Brain pericyte (primary cell): ENCODE measurements around the gene MRPS5.
A peak's percentile ranks its signal among the peaks of the same experiment; 100 is the strongest.

Source experiments
- DNase-seq: peaks from one replicate; pipeline ENCODE4 v3.0.0-alpha.2; 2012; ENCODE audit warnings: low read depth, low spot score

Gene MRPS5

DNA sequence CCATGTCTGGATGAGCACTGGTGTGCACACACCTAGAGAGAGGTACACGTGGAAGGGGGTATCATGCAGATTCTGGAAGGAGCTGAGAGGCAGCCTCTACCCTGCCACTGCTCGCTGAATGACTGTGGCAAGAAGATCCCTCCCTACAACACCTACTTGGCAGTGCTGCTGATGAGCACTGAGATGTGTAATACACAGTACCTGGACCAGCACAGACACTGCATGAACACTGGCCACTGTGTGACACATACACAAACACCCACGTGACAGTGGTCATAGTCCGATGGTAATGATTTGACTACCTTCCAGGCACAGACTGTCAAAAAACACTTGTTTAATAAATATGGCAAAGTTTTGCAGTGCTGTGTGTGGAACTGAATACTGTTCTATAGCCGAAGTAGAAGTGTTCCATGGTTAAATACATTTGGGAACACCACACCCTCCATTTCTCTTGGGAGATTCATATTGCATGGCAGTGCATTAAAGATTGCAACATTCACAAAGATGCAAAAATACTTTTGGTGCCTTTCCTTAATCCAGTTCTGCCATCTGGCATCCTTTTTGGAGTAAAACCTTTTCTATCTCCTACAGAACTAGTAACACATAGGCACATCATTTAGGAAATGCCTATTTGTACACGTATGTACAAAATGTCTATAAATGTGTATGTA lies 29.6 kb downstream of the MRPS5 start:
- no peak for DNase-seq

DNA sequence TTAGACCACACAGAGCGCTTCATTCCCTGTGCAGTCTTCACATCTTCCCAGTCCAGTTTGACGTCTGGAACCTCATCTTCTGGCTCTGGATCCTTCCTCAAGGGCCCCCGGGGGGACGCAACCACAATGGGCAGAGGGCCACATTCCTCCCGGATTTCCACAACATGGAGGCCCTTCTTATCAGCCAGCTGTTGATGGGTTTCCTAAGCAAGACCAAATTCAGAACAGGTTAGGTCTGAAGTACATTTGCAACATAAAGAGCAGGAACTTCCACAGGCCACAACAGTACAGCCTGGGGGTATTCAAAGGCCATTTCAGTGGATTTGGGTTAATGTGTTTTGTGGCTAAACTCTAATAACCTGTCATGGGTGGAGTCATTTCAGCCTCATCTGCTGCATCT lies 34.2 kb downstream of the MRPS5 start:
- DNase-seq, result no peak

DNA sequence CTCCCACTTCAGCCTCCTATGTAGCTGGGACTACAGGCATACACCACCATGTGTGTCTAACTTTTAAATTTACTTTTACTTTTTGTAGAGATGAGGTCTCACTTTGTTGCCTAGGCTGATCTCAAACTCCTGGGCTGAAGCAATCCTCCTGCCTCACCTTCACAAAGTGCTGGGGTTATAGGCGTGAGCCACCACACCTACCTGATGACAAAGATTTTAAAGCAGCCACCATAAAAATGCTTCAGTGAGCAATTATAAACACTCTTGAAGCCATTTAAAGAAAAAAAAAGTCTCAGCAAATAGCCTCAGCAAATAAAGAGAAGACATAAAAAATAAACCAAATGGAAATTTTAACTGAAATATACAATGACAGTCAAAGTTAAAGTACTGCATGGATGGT lies 35.6 kb downstream of the MRPS5 start:
- DNase-seq, result no peak

DNA sequence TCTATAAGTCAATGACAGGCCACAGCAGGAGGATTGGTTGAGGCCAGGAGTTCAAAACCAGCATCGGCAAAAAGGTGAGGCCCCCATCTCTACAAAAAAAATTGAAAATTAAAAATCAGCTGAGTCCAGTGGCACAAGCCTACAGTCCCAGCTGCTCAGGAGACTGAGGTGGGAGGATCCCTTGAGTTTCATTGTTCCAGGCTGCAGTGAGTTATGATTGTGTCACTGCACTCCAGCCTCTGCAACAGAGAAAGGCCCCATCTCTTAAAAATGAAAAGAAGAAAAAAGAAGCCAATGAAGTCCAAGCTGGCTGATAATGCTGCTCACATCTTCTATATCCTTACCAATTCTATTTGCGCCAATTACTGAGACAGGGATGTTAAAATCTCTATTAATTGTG lies 39.1 kb downstream of the MRPS5 start:
- no peak for DNase-seq

DNA sequence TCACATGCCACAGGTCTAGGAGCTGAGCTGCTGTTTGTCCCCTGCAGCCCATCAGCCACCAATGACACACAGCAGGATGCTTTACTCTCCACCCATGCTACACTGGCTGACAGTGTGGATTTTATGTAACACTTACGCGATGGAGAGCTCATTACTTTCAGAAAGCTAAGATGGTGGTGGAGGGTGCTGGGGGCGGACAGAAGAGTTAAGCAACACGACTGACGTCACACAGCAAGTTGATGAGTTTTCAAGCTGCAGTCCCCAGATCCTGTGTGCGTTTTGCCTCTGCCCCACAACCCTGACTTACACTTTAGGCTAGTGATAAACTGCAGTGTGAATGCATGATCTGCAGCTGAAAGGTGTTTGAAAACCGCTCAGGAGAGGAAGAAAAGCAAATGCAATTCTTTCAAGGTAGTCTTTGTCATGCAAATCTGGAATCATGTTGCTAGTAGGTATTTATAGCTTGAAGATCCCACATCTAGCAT lies 42.4 kb downstream of the MRPS5 start:
- no peak for DNase-seq

DNA sequence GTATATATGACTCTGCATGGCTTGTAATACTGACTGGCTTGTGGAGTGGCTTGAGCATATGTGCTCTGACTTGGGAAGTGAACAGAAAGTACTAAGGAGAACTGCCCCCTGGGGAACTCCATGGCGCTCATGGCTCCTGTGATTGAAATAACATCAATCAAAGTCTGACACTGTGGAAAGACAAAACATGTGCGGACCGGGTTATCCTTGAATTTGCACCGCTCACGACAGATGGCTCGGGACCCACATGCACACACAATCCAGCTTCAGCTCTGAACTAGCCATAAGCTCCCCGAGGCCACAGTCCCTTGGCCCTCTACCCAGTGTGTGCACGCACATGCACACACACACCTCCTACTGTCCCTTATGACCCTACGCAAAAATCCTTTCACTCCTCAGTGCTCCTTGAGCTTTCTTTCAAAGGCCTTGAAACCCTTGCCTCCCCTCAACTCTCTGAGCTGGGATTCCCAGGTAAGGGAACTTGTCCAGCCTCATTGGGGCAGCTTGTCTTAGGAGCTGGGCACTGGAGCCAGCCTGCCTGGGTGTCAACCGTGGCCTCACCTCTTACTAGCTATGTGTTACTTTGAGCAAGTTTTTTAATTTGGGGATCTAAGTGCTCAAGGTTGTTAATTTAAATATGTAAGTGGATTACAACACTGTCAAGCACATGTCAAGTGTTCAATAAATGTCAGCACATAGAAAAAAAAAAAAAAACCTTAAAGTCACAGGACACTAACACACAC lies 43.6 kb downstream of the MRPS5 start:
- no peak for DNase-seq

DNA sequence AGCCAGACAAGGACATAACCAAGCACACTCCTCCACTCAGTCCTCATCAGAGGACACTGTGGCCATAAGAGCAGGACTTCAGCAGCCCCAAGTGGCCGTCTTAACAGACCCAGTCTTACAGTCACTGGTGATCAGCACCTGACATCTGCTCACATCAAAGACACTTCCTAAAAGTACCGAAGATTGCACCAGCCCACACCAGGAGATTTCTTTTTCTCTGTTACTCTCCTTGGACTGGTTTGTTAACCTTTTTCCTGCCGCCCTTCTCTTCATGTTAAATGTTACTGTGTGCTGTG lies 44.1 kb downstream of the MRPS5 start:
- DNase-seq, result no peak

DNA sequence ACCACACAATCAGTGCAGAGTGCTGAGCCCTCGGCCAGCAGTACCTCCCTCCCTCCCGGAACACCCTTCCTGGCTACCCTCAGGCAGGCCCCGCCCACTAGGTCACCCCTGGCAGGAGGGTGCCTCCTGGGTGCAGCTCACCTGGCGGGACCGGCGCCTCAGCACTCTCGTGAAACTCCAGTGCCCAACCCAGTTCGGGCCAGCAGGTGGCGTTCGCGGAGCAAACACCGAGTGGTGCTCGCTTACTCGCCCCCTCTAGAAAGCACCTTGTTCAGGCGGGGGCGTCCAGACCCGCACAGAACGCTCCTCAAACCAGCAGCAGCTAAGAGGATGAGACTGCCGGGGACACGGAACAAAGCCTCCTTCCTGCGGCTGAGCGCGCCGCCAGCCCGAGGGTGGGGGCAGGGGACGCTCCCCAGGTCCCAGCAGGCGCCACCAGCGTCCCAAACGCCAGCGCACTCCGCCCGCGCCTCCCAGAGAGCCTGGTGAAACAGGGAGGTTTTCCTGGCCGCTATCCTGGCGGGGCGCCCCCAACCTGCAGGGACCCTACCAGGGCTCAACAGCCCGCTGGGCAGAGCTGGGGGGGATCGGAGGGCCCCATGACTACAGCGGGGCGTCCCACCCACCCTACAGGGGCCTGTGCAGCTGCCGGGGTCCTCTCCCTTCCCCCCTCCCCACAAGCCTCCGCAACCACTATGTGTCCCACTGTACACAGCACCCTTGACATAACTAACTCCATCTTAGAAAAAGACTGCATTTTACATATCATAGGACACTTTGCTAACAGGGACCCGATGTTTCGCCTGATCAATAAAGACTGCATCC lies 44.7 kb downstream of the MRPS5 start:
- peak; percentile 16 for DNase-seq

DNA sequence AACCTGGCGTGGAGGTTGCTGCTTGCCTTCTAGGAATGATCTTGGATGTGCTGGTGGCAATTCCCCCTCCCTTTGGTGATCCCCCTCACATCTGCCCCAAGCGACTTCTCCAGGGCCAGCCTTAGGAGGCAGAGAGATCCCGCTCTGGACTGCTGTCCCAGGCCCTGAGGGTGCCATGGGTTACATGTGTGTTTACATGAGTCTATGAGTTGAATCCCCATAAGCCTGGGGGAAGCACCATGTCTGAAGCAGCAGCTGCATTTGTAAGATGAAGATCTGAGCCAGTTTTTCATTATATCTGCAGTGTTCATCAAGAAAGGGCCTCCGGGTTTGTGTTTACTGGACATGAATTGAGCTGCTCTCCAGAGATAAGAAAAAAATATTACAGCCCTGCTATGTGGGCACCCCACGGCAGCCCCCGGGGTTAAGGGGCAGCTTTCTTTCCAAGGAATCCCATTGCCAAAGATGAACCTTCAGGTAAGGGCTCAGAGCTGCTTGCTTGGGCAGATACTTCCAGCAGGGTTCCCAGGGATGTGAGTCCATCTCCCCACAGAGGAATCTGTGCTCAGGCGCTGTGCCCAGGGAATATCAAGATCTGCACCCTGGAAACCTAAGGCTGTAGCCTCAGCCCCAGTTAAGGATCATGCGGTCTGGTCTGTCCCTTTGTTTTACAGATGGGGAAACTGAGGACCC lies 46.0 kb downstream of the MRPS5 start:
- no peak for DNase-seq

DNA sequence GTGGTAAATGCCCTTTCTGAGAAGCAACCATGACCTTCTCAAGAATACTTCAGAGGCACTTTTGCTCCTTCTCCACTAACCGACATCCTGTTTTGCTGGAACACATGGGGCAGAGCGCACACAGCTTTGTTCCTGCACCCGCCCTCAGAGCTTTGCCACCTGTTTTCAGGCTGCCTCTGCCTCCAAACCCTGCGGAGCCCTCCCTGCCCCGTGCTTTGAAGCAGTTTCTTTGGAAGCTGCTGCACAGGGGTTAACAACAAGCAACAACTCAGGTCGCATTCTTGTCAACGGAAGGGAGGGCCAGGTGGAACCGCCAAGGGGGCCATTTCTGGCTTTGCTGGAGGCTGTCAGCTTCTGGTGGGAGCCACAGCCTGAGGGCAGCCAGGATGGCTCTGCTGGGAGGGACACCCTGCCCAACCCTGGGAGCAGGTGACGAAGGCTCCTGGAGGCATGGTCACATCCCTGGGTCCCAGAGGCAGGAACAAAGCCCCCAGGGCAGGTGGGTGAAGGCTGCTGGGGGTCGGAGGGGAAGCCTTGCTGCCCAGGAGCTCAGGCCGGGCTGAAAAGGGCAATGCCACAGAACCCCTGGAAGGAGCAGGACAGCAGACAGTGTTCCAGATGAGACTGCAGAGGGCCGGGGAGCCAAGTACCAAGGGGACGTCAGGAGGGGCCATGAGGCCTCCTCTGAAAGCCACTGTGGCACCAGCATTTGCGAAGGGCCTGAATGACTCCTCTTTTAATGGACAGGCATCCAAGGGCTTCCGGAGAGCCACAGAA lies 46.8 kb downstream of the MRPS5 start:
- DNase-seq, result no peak

DNA sequence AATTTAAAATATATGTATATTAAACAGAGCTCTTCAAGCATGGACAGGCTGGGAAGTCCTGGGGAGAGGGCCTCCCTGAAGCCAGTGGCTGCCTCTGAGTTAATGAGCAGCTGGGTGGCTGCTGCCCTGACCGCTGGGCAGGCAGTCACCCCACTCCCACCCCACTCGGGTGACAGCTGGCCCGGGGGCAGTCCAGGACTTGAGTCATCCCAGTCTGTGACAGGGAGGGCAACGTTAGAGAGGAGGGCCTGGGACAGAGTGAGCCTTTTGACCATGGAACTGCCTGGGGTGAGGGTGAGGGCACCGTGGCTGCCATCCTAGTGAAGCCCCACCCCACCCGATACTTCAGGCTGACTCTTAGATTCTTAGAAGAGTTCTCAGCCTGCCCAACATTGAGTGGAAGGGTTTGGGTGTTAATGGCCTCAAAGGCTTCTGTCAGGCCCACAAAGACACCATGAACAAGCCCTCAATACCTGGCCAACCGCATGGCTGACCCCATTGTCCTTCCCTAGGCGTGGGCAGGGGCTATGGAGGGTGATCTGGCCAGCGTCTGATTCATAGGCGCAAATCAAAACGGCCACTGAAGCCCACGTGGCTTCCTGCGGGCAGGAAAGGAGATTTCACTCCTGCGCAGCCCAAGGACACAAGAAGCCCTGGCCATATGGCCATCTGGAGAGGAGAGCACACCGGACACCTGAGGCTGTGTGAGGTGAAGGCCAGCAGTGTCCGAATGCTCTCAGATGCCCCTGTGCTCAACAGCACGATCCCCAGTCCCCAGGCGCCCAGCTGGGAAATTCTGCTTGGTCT lies 47.5 kb downstream of the MRPS5 start:
- DNase-seq, result no peak

DNA sequence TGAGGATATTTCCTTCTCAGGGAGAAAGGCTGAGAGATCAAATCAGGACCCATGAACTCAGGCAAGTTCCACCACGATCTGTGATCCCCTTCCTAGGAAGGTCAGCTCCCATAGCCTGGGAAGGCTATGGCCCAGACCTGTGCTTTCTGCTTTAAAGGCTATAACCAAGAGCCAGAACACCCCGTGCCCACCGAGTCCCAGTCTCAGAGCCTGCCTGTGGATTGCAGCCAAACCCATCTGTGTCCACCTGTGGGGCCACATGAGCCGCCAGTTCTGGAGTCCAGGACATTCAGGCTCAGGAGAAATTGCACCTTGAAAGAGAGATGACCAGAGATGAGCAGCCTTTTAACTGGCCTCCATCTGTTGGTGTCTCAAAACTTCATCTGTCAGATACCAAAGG lies 49.2 kb downstream of the MRPS5 start:
- DNase-seq, result no peak

DNA sequence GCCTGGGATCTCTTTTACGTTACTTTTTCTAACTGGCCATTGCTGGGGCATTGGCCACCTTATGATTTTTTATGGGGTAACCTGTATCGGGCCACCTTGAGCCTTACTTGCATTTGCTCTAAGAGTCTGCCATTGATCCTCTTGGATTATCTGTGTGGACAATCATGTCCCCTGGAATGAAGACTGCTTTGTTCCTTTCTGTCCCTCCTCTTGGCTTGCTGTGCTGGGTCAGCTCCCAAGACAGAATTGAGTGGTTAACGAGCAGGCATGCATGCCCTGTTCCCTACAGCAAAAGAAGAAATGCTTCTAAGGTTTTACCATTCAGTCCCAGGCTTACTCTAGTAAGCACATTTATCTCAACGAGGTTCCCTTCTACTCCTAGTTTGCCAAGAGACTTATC lies 49.8 kb downstream of the MRPS5 start:
- no peak for DNase-seq

DNA sequence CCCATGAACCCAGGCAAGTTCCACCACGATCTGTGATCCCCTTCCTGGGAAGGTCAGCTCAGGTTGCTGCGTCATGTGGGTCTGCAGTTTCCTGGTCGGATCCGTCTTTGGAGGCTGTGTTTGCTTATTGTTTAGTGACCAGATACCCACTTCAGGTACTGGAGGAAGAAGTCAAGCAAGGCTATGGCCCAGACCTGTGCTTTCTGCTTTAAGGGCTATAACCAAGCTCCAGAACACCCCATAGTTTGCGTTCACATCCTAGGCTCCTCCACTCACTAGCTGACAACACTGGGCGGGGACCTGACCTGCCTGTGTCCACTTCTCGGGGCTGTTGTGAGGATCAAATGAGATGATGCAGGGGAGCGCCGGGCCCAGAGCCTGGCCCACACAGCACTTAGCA lies 52.1 kb downstream of the MRPS5 start:
- no peak for DNase-seq

DNA sequence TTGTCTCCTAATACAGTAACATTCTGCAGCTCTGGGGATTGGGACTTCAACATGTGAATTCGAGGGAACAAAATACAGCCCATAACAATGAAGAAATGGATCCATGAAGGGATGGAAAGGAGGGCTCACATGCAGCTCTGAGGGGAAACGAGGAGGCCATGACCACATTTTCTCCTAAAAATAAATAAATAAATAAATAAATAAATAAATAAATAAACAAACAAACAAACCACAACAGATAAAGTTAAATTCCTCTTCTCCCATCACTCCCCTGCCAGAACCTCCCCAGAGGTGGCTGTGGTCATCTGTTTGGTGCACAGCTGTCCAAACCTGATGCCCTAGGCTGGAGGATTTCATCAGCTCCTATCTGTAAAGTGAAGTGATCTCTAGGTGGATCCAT lies 53.4 kb downstream of the MRPS5 start:
- no peak for DNase-seq

DNA sequence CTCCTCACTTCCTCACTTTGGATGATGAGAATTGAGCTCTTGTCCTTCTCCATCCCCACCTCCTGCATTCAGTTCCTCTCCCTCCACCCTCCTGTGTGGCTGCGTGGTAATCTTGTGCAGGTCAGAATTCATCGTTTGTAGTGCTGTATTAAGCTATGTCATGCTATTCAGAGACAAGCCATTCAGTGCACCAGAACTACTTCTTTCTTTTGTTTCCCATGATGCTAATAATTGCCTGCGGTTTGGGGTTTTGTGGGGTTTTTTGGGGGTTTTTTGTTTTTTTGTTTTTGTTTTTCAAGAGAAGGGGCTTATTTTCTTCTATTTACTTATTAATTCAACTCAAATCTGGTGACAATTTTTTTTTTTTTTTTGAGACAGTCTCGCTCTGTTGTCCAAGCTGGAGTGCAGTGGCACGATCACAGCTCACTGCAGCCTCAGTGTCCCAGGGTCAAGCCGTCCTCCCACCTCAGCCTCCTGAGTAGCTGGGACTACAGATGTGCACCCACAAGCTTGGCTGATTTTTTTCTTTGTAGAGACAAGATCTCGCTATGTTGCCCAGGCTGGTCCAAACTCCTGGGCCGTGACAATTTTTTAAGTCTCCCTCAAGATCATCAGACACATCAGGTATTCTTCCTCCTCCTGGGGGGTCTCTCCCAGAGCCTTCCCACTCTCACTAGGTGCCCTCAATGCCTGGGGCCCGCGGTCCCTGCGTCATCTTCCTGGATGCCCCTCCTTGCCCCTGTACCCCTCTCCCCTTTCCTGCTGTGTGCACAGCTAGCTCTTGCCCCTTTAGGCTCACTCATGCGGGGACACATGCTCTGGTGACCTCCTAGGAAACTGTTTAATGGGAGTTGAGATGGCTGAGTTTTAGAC lies 58.3 kb downstream of the MRPS5 start:
- DNase-seq, result no peak

DNA sequence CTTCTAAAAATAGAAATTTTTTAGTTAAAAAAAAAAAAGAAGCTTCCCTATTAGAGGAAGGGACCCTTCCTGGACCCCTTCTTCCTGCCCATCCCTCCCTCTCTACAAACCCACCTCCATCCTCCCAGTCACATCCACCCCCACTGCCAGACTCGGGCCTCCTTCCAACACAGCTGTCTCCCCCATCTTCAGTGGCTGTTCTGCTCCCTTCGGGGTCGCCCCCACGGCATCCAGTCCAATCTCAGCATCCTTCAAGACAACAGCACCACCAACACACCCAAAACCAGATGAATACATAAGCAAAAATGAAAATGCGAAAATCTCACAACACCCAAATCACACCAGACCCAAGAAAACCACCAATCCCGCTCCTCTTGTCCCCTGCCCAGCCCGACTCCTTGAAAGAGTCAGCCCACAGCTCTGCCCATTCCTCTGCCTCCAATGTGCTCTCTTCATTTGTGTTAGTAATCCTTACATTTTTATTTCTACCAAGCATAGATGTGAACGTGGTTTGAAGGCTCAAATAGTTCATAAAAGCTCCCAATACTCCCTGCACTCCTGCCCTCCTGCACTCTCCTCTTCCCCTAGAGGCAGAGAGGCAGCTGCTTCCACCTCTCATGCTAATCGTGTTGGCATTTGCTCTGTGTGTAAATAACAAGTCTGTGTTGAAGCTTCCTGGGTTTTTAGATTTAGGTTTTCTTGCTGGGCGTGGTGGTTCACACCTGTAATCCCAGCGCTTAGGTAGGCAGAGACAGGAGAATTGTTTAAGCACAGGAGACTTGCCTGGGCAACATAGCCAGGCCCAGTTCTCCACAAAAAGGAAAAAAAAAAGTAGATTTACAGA lies 59.1 kb downstream of the MRPS5 start:
- DNase-seq, result no peak

DNA sequence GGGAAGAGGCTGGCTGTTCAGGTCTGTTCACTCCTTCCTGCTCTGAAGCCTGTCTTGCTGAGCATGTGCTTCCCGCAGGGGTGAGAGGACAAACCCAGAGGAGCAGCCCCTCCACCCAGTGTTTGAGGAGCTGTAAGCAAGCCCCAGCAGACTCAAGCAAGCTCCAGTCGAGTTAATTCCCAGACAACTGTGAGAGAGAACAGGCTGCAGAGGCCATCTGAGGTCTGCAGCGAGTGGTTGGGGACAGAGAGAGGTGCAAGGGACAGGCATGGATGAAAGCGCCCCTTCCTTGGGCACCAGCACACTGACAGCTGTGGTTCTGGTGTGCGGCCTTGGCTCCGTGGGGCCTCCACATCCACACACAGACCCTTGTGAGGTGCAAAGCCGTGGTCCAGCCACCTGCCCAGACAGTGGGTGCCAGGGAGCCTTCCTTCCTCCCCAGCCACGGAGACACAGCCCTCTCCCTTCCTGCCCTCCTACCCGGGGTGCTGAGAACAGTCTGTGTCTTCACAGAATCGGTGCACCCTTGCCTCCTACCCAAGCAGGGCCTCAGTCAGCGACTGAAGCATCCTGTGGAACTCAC lies 59.9 kb downstream of the MRPS5 start:
- no peak for DNase-seq
